ENCODE results near the gene SGMS2. TPM values are rescaled to one million over a fixed set of nuclear protein-coding genes. Genes with fewer than 3 reads are reported as not detected.

SGMS2 gene
- total and polyA plus RNA-seq, 7 donors: 3.0 to 204 (median 101) TPM

DNA sequence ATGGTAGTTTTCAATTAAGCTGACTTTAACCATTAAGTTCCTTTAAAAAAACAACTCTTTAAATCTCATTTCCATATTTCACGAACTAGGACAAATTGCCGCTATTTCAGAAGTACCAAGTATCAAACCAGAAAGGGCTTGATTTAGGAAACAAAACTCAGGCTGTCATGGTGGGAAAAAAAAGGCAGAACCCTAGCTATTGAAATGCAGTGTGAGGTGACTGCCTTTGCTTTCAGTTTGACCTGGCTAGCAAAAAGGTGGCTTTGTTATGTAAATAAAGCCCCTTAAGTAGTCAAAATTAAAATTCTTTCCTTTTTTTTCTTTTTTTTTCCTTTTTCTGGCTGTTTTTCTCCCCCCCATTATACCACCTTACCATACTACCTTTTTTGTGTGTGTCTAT lies 66.0 kb downstream of the SGMS2 start:
- peaks cover 0 to 29% (median 24%) of the 10 kb centered on the region in 4 donors for H3K4me1 ChIP-seq
- H3K27ac ChIP-seq: no peak overlapping the region
- DNase-seq: no peak
- 96 to 98% methylated on average over 2 of the region's 2 CpGs for WGBS, 2 donors
- H3K4me3 ChIP-seq: no peak overlapping the region
- no peaks in the 10 kb centered on the region for H3K27me3 ChIP-seq
- TF ChIP-seq, protein P1, sequence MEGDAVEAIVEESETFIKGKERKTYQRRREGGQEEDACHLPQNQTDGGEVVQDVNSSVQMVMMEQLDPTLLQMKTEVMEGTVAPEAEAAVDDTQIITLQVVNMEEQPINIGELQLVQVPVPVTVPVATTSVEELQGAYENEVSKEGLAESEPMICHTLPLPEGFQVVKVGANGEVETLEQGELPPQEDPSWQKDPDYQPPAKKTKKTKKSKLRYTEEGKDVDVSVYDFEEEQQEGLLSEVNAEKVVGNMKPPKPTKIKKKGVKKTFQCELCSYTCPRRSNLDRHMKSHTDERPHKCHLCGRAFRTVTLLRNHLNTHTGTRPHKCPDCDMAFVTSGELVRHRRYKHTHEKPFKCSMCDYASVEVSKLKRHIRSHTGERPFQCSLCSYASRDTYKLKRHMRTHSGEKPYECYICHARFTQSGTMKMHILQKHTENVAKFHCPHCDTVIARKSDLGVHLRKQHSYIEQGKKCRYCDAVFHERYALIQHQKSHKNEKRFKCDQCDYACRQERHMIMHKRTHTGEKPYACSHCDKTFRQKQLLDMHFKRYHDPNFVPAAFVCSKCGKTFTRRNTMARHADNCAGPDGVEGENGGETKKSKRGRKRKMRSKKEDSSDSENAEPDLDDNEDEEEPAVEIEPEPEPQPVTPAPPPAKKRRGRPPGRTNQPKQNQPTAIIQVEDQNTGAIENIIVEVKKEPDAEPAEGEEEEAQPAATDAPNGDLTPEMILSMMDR (IDR thresholded peaks at IDR 0.05): no peak
- TF ChIP-seq POLR2A (IDR thresholded peaks at IDR 0.05) (no peak), EP300 (IDR thresholded peaks at IDR 0.05) (no peak), POLR2AphosphoS5 (IDR thresholded peaks at IDR 0.05) (no peak)
- no peaks in the 10 kb centered on the region for H3K36me3 ChIP-seq
- intact Hi-C loops (cut with DNase I): no loop called here
- no peaks in the 10 kb centered on the region for H3K9me3 ChIP-seq

DNA sequence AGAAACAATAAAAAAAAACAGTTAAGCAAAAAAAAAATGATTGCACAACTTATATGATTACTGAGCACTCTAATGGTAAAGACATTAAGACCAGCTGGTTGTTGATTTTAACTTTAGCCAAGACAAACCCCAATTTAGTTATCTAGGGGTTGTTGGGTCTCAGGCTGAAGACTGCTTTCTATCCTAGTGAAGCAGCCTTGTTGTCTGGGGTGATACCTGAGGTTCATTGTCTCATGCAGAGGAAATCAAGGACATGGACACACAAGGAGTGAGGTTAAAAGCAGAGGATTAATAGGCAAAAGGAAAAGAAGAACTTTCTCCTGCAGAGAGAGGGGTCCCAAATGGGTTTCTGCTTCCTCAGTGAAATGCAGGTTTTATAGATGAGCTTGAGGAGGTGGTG lies 66.6 kb downstream of the SGMS2 start:
- intact Hi-C loops (cut with DNase I): no loop called here

DNA sequence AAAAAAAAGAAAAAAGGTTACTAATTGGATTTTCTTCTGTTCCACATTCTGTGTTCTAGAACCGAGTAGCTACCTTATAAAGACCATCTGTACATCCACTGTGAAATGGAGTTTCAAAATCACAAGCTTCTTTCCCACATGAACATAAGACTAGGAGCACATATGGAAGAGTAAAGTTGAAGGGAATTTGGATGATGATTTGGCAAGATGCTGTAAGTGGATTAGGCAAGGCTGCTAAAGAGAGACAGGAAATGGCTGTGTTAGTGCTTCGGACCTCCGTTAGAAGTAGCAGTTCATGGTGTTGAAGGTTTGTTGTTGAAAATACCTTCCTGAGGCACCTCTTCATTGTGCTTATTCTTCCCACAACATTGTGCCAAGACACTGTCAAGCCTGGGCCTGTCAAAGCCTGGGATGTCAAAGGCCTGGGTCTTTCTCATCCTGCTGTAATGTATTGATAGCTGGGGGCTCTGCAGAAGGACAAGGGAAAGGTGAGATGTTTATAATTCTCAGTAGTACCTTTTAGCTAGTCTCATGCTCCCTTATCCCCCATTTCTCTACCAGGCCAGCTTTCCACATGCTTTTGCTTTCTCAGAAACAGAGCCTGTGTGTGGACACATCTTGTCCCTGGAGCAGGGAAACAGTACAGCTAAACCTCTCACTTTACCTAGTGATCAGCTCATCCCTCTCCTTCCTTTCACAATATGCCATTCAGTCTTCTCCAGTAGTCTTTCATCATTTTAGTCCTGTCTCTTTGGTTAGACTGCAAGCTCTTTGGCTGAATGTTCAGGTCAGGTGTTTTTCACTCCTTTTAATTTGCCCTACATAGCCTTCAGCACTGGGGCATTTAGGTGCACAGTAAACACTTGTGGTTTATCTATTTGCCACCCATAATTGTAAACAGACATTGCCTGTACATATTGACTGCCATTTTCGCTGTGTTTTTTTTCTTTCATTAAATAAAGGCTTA lies 68.7 kb downstream of the SGMS2 start:
- Histone ChIP-seq H3K27me3 (no peaks in the 10 kb centered on the region), H3K4me3 (no peak overlapping the region), H3K9me3 (no peaks in the 10 kb centered on the region), H3K4me1 (peaks cover 0 to 53% (median 49%) of the 10 kb centered on the region in 4 donors), H3K27ac (peak overlapping the region in 3 of 4 donors; percentile 71 to 83 (median 77)), H3K36me3 (no peaks in the 10 kb centered on the region)
- 81 to 88% methylated on average over 4 of the region's 4 CpGs for WGBS, 2 donors
- no peak for TF ChIP-seq POLR2AphosphoS5 (IDR thresholded peaks at IDR 0.05)
- TF ChIP-seq POLR2A (IDR thresholded peaks at IDR 0.05): no peak
- TF ChIP-seq, protein P1 (IDR thresholded peaks at IDR 0.05): no peak
- no peak for TF ChIP-seq EP300 (IDR thresholded peaks at IDR 0.05)
- intact Hi-C loops (cut with DNase I): no loop called here
- DNase-seq: no peak

More for the DNA sequence above, 66.6 kb downstream of the SGMS2 start:
- no peak overlapping the region for H3K4me3 ChIP-seq
- H3K36me3 ChIP-seq: no peaks in the 10 kb centered on the region
- no peak for DNase-seq
- H3K9me3 ChIP-seq: no peaks in the 10 kb centered on the region
- no peaks in the 10 kb centered on the region for H3K27me3 ChIP-seq
- no peak for TF ChIP-seq POLR2AphosphoS5 (IDR thresholded peaks at IDR 0.05)
- H3K27ac ChIP-seq: no peak overlapping the region
- peaks cover 0 to 31% (median 29%) of the 10 kb centered on the region in 4 donors for H3K4me1 ChIP-seq

DNA sequence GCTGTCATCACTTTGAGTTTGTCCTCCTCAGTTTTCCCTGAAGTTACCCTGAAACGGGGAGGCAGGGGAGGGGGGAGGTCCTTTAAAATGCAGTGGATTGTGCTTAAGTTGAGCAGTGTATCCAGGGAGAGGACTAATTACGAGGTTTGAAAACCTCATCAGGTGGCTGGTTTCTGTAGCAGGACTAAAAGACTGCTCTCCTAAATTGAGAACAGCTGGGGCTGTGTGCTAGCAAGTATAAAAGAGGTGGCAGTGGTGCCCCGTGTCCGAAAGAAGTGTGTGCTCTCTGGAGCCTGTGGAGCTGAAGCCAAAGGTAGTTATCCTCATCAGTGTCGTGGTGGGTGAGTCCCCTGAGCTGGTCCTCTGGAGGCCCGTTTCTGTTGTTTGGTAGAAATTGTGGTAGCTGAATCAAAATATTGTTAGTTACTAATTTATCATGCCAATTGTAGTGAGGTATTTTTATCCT lies 69.4 kb downstream of the SGMS2 start:
- intact Hi-C loops (cut with DNase I): no loop called here

More for the DNA sequence above, 69.4 kb downstream of the SGMS2 start:
- Histone ChIP-seq H3K9me3 (no peaks in the 10 kb centered on the region), H3K36me3 (no peaks in the 10 kb centered on the region), H3K4me3 (no peak overlapping the region), H3K27ac (peak overlapping the region in 3 of 4 donors; percentile 71 to 83 (median 77)), H3K27me3 (no peaks in the 10 kb centered on the region), H3K4me1 (peaks cover 0 to 56% (median 52%) of the 10 kb centered on the region in 4 donors)
- WGBS, 2 donors: 86 to 92% methylated on average over 6 of the region's 6 CpGs
- no peak for TF ChIP-seq POLR2AphosphoS5 (IDR thresholded peaks at IDR 0.05)
- TF ChIP-seq, protein P1 (IDR thresholded peaks at IDR 0.05): no peak
- TF ChIP-seq EP300 (IDR thresholded peaks at IDR 0.05): no peak
- TF ChIP-seq POLR2A (IDR thresholded peaks at IDR 0.05): no peak
- DNase-seq: no peak
